GM21381 (cell line): Measurements from ENCODE around the gene TTC1.
"Not testable (repeated sequence)": the region's sequence is repeated elsewhere in the genome, so short reads cannot be mapped to it uniquely, and the experiment has no call there.

Experiments used
- ATAC-seq: cut with Tn5 transposase; IDR thresholded peaks from one replicate; pipeline ENCODE4 v1.9.1; 2021; ENCODE audit warnings: mild to moderate bottlenecking, moderate library complexity; ENCODE audit not compliant: unreplicated experiment

The TTC1 gene

DNA sequence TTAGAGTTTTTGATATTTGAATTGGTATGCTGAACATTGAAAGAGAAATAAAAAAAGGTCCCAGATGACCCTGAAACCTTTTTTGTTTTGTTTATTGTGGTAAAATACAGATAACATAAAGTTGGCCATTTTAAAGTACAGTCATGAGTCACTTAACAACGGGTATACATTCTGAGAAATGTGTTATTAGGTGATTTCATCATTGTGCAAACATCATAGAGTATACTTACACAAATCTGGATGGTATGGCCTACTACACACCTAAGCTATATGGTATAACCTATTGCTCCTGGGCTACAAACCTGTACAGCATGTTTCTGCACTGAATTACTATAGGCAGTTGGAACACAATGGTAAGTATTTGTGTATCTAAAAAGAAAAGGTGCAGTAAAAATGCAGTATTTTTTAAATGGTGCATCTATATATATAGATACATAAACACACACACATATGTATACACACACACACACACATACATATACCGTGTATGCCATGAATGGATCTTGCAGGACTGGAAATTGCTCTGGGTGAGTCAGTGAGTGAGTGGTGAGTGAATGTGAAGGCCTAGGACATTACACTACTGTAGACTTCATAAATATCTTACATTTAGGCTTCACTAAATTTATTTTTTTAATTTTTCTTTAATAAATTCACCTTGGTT lies 31.0 kb downstream of the TTC1 start:
- no peak for ATAC-seq

DNA sequence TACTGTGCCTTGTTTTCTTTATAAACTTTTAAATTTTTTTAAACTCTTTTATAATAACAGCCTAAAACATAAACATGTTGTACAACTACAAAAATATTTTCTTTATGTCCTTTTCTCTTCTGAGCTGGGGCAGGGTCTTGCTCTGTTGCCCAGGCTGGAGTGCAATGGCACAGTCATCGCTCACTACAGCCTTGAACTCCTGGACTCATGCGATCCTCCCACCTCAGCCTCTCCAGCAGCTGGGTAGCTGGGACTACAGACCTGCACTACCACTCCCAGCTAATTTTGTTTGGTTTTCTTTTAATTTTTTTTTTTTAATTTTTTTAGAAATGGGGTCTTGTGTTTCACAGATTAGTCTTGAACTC lies 31.5 kb downstream of the TTC1 start:
- no peak for ATAC-seq

DNA sequence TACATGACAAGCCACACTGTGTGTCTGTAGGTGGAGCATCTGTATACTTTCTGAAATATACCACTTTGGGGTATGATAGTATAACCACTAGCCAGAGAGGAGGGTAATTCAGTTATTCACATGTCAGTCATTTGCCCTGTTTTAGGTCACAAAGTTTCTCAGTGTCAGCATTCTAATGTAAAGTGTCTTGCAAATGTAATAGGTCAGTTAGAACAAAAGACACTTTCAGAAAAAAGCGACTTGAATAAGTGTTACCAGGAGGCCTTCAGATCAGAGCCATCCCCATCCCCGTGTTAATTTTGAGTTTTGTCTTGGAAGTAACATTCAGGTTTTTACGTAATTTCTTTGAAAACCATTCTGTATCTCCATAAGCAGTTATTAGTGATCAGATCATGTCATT lies 33.7 kb downstream of the TTC1 start:
- ATAC-seq = no peak

DNA sequence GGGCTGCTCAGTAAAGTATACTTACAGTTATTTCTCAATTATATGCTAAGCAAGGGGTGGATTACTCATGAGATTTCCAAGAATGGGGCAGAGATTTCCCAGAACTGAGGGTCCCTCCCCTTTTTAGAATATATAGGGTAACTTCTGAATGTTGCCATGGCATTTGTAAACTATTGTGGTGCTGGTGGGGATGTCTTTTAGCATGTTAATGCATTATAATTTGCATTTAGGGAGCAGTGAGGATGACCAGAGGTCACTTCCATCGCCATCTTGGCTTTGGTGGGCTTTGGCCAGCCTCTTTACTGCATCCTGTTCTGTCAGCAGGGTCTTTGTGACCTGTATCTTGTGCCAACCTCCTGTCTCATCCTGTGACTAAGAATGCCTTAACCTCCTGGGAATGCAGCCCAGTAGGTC lies 35.5 kb downstream of the TTC1 start:
- ATAC-seq = no peak

DNA sequence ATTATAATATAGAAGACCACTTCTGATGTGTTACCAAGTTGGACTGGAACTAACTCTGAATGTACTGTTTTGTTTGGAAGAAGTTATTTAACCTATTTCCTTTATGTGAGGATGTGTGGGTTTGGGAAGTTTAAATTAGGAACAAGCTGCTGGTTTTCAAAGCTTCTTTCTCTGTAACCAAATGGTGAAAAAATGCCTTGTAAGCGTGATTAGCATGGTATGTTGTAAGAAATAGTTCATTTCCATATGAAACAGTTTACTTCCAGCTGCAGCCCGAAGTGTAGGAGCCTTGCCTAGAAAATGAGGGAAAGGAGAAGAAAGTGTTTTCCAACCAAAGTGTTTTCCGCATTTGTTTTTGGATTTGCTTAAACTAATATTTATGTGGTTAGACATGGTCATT lies 36.0 kb downstream of the TTC1 start:
- ATAC-seq = no peak

DNA sequence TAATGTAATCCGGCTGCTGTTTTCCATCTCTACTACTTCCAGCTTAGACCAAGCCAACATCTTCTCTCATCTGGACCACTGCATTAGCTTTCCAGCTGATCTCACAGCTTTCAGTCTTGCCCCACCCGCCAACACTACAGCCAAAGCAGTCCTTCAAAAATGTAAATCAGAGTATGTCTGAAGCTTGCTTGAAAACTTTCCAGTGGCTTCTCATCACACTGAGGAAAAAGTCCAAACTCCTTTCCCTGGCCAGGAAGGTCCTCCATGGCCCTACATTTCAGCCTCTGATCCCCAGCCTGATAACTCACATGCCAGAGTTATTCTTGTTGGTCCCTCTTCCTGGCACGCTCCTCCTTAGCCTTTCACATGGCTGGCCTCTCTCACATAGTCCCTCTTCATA lies 38.5 kb downstream of the TTC1 start:
- no peak for ATAC-seq

DNA sequence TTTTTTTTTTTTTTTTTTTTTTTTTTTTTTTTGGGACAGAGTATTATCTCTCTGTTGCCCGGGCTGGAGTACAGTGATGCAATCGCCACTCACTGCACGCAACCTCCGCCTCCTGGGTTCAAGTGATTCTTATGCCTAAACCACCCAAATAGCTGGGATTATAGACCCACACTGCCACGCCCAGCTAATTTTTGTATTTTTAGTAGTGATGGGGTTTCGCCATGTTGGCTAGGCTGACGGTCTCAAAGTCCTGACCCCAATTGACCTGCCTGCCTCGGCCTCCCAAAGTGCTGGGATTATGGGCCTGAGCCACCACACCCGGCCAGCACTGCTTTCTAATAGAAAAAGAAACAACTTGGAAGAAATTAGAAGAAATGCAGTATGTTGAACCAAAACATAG lies 39.2 kb downstream of the TTC1 start:
- no peak for ATAC-seq

DNA sequence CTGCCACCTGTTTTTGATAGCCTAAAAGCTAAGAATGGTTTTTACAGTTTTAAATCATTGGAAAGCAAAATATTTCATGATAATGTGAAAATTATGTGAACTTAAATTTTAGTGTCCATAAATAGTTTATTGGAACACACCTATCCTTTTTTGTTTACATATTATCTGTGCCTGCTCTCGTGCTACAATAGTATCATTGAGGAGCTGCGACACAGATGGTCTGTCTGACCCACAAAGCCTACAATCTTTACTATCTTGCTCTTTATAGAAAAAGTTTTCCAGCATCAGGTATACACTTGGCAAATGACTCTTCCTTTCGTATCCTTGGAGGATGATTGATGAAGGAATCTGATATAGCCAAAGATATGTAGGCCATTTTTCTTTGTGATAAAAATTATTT lies 40.2 kb downstream of the TTC1 start:
- no peak for ATAC-seq

DNA sequence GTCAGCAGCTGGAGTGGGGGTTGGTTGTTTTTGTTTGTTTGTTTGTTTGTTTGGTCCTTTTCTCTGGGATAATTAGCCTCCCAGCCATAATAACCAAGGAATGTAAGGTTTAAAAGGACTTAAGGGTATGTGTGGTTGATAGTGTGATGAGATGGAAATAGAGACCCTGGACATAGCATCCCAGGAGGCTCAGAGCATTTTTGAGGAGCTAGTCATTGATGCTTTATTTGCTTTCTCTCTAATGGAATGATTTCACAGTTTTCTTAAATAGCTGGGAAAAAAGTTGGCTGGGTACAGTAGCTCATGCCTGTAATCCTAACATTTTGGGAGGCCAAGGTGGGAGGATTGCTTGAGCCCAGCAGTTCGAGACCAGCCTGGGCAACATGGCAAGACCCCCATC lies 45.1 kb downstream of the TTC1 start:
- ATAC-seq = no peak

DNA sequence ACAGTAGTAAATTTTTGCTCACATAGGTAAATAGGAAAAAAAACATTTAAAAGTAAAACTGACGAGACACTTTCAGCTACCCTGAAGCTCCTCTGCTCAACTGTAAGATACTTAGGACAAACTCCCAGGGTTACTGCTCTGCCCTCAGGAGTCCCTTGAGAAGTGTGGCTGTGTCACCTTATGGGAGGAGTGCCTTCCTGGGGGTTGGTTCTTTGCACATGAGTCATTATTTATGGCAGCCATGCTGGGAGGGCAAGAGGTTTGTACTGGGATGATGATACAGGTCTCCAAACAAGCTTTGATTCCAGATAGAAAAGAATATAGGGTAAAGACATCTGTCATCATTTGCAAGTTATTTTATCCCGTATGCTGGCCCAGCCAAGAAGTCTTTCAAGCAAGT lies 45.9 kb downstream of the TTC1 start:
- ATAC-seq = no peak

DNA sequence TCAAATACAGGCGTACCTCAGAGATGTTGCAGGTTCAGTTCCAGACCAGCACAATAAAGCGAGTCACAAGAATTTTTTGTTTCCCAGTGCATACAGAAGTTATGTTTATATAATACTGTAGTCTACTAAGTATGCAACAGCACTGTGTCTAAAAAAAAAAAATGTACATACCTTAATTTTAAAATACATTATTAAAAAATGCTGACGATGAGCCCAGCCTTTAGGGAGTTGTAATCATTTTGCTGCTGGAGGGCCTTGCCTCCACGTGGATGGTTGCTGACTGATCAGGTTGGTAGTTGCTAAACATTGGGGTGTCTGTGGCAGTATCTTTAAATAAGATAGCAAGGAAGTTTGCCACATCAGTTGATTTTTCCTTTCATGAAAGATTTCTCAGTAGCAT lies 48.3 kb downstream of the TTC1 start:
- no peak for ATAC-seq

DNA sequence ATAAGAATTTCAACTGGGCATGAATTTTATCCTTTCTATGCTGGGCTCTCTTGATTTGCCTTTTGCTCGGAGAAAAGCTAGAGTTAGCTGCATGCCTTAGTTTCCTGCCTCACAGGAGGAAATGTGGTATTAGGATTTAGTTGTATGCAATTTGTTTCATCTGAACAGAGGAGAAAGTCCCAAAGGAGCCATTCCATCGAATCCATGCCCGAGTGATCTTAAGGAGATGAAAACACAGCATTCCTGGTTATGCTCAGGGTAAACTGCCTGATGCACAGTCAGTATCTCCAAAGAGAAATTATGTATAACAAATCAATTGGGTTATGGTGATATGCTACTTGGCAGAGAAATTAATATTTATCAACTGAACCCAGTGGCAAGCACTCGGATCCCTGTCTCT lies 51.1 kb downstream of the TTC1 start:
- ATAC-seq = no peak

DNA sequence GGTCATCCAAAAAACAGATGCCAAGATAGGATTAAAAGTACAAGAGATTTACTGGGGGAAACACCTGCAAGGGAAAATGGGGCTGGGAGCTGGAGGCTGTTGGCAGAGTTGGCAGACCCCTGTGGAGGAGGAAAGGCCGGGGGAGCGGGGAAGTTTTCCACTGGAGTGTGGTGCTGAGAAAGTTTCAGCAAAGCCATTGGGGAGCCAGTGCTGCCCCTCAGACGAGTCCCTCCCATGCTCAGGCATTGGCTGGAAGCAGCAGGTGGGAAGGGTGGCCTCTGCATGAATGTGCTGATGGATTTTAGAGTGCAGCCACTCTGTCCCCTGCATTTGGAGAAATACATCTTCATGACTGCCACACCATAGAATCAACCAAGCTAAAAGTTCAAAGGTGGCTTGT lies 52.8 kb downstream of the TTC1 start:
- no peak for ATAC-seq

DNA sequence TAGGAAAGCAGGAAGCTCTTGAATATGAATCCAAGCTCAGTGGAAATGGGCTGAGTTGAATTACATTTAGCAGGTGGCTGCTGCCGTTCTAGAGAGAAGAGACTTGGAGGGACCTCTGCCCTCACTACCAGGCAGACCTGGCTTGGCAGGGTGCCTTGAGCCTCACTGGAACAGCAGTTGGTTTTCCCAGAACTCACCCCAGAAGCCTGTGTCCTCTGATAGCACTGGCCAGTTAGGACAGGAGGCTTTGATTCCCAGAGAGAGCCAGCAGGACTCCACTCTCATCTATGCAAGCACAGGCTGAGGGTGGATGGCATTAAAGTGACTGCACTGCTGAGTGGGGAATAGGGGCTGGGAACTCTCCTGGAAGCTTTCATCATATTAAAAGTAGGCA lies 55.5 kb downstream of the TTC1 start:
- ATAC-seq = no peak

DNA sequence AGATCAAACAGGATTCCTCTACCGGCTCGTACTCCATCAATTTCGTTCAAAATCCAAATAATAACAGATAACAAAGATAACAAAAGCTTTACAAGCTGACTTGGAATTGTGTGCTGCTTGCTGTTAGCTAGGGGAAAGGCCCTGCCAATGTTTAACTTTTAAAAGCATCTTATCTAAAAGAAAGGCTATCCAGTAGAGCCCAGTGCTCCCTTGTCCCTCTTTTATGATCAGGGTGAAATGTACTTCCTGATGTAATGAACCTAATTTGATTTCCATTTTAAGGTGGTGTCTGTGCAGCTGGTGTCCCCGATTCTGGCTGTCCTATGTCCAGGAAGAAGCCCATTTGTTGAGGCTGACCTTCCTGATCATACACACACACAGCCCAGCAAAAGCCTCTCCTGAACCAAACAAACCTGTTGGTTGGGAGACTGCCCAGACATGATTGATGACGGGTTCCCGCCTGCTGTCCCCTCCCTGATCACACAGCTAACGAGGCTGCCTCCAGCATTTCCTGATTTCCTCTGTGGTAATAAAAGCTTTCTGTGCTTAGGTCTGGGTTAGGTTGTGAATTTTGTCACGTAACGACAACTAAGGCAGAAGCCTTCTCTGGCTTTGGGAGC lies 56.2 kb downstream of the TTC1 start:
- ATAC-seq = no peak

DNA sequence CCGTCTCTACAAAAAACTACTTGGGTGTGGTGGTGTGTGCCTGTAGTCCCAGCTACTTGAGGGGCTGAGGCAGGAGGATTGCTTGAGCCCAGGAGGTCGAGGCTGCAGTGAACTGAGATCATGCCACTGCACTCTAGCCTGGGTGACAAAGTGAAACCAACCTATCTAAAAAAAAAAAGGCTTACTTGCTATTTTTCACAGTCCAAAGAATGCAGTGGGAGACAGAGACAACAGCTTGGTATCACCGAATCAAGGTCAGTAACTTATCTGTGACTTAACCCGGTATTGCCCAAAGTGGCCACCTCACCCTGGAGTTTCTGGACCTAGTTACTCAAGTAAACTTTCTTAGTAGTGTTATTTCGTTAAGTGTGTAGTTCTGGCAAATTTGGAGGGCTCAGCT lies 60.2 kb downstream of the TTC1 start:
- ATAC-seq = not testable (repeated sequence)

DNA sequence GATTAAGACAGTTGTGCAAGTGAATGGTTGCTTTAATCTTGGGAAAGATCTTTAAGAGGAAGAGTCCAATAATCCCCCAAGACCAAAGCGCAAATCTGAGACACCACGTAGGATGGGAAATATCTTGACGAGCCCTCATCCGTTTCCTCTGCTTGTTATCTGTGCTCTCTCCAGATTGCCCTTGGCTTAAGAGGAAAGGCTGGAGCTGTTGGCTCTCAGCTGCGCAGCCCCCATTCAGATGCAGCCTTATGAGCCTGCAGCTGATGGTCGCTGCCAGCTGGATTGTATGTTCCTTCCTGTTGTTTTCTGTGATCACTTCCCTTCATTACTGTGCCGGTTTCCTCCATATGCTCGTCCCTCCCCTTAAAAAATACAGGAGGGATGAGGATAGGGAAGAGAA lies 62.6 kb downstream of the TTC1 start:
- ATAC-seq = no peak

DNA sequence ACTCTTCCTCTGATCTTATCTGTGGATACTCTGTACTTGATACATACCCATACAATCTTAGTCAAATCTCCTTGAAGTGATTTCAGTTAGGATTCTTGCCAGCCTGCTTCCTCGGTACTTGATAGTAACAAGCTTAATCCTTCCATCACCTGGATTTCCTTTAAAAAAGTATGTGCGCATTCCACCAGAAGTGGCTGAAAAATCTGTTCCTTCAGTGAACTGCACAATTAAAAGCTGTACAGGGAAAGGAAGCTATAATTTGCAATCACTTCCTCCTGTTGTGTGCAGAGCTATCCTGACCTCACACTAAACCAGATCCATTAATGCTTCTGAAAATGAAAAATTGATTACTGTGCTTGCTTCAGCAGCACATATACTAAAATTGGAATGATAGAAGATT lies 63.0 kb downstream of the TTC1 start:
- no peak for ATAC-seq

DNA sequence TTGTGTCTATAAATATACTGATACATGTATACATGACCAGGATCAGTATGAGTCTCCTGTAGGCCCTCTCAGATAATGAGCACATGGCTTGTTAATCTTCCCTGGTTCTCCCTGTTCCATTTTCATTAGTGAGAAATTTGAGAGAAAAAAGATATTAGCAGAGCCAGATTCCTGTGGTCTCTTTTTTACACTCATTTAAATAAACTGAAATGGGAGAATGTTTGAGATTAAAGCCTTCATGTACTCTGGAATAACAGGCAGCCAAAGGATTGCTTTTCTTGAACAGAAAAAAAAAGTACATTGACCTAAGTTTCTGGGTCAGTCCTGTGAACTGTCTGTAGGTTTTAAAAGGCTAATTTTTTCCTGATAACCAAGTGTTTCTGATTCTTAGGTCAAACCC lies 66.1 kb downstream of the TTC1 start:
- ATAC-seq = no peak

DNA sequence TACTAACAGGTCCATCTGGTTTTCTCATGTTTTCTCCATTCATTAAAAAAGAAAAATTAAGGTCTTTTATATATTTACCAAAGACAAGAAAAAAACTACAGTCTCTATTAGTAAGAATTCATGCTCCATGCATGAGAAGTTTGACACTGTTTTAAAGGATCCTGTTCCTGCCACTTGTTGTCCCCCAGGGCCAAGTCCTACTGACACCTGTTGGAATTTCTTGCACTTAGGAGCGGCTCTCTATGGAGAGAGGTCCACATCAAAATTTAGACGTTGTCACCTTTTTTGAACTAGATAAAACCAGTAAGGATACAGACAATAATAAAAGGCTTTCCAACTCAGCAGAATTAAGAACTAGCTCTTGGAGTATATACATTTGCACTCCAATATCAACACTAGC lies 68.1 kb downstream of the TTC1 start:
- no peak for ATAC-seq

DNA sequence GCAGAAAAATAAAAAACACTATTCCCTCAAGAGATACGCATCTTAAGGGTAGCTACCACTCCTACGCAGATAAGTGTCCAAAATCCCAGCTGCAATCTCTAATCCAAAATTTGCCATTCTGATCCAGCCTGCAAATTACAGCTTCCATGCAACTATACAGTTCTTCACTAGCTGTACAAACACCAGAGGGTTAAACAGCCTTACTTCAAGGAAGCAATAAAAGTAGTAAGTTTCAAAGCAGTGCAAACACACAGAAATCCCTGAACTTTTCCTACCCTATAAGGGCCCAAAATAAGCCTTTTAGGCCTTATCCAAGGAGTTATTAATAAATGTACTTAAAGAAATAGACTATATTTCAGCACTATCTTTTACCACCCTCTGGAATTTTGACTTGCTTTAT lies 70.8 kb downstream of the TTC1 start:
- ATAC-seq = no peak

DNA sequence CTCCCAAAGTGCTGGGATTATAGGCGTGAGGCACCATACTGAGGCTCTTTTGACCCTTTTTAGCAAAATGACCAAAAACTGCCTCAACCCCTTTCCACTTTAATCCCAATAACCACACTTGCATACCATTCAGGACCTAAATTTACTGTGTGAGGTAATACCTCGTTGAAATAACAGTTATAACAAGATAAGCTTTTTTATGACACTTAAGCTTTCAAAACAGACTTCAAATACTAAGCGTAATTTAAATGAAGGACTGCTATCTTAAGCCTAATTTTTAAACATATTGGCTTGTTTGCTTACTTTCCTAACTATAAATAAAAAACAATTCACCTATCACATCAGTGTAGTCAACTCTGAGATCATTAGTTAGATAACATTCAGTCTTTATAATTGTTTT lies 72.6 kb downstream of the TTC1 start:
- ATAC-seq = no peak
